Mammary epithelial cell (primary cell): ENCODE results near the gene DYSF.

ENCODE experiments used
- CTCF ChIP-seq, 2 donors: IDR thresholded peaks in 1 of 2; conservative IDR thresholded peaks in 1 of 2; 2 replicates each; pipeline ENCODE4 v1.5.1; 2011 to 2012; ENCODE audit warnings: inconsistent platforms in 2 of 2, low read length in 2 of 2, mild to moderate bottlenecking in 2 of 2, control low read depth in 1 of 2, low read depth in 1 of 2; ENCODE audit not compliant: insufficient read depth in 1 of 2; ENCODE audit errors: extremely low read depth in 1 of 2
- EZH2 ChIP-seq: IDR thresholded peaks from 2 replicates; pipeline ENCODE4 v1.6.1; 2012; ENCODE audit warnings: low read length, inconsistent platforms, borderline replicate concordance

GRCh38 chr2:71473346-71474031 is 20.1 kb downstream of the DYSF start:
- TF ChIP-seq CTCF (conservative IDR thresholded peaks at IDR 0.05 in 1 of 2, IDR thresholded peaks at IDR 0.05 in 1 of 2; ENCODE audit: extremely low read depth in 1 of 2, insufficient read depth in 1 of 2, low read depth in 1 of 2, low read length in 2 of 2) (no peak), EZH2 (no peak)
